H9 (cell line): ENCODE measurements around the gene ASXL3. TPM values are rescaled to one million over a fixed set of nuclear protein-coding genes. Genes with fewer than 3 reads are reported as not detected.
A peak's percentile ranks its signal among the peaks of the same experiment; 100 is the strongest.

Experiments used
- DNase-seq: peaks from one replicate; pipeline ENCODE4 v3.0.0-alpha.2; 2017
- H2AFZ ChIP-seq: one replicate; pipeline ENCODE4 v1.6.1; 2013; ENCODE audit warnings: mild to moderate bottlenecking, low read length, control low read depth, moderate library complexity
- H2AK5ac ChIP-seq: 2 replicates; pipeline ENCODE4 v1.6.1; 2013; ENCODE audit warnings: low read length, control low read depth, mixed read lengths; ENCODE audit not compliant: insufficient read length
- H2BK120ac ChIP-seq: one replicate; pipeline ENCODE4 v1.6.1; 2013; ENCODE audit warnings: low read depth, mild to moderate bottlenecking, low read length, control low read depth, inconsistent platforms; ENCODE audit not compliant: poor library complexity, severe bottlenecking
- H2BK12ac ChIP-seq: 2 replicates; pipeline ENCODE4 v1.6.1; 2013; ENCODE audit warnings: low read length, control low read depth, mixed read lengths, low read depth; ENCODE audit not compliant: insufficient read length
- H2BK15ac ChIP-seq: 2 replicates; pipeline ENCODE4 v1.6.1; 2013; ENCODE audit warnings: low read depth, low read length, control low read depth
- H2BK20ac ChIP-seq: one replicate; pipeline ENCODE4 v1.6.1; 2013; ENCODE audit warnings: low read depth, mild to moderate bottlenecking, low read length, control low read depth, inconsistent platforms; ENCODE audit not compliant: poor library complexity, severe bottlenecking
- H2BK5ac ChIP-seq: 2 replicates; pipeline ENCODE4 v1.6.1; 2013; ENCODE audit warnings: low read length, control low read depth, mixed read lengths; ENCODE audit not compliant: insufficient read length
- H3K14ac ChIP-seq: 2 replicates; pipeline ENCODE4 v1.6.1; 2013; ENCODE audit warnings: low read length, control low read depth; ENCODE audit not compliant: insufficient read depth
- H3K18ac ChIP-seq: 2 replicates; pipeline ENCODE4 v1.6.1; 2013; ENCODE audit warnings: low read depth, mild to moderate bottlenecking, mixed read lengths, low read length, control low read depth; ENCODE audit not compliant: insufficient read length
- H3K23ac ChIP-seq: 2 replicates; pipeline ENCODE4 v1.6.1; 2013; ENCODE audit warnings: low read length, control low read depth, mixed read lengths, low read depth; ENCODE audit not compliant: insufficient read length
- H3K23me2 ChIP-seq: 2 replicates; pipeline ENCODE4 v1.6.1; 2013; ENCODE audit warnings: low read depth, mild to moderate bottlenecking, mixed read lengths, low read length, control low read depth; ENCODE audit not compliant: insufficient read length, poor library complexity, severe bottlenecking
- H3K27ac ChIP-seq: 2 replicates; pipeline ENCODE4 v1.5.1; 2013; ENCODE audit warnings: low read length, control low read depth, mixed read lengths, low read depth; ENCODE audit not compliant: insufficient read length
- H3K27me3 ChIP-seq: 2 replicates; pipeline ENCODE4 v1.6.1; 2013; ENCODE audit warnings: low read length, control low read depth, inconsistent platforms; ENCODE audit not compliant: insufficient read depth
- H3K4ac ChIP-seq: 2 replicates; pipeline ENCODE4 v1.6.1; 2013; ENCODE audit warnings: low read depth, mild to moderate bottlenecking, control low read depth, inconsistent platforms, low read length, moderate library complexity
- H3K4me1 ChIP-seq: 2 replicates; pipeline ENCODE4 v1.6.1; 2013; ENCODE audit warnings: low read length, control low read depth, inconsistent platforms; ENCODE audit not compliant: insufficient read depth
- H3K4me2 ChIP-seq: 2 replicates; pipeline ENCODE4 v1.6.1; 2013; ENCODE audit warnings: low read length, control low read depth, mixed read lengths; ENCODE audit not compliant: insufficient read length, insufficient read depth
- H3K56ac ChIP-seq: 2 replicates; pipeline ENCODE4 v1.6.1; 2013; ENCODE audit warnings: low read depth, mild to moderate bottlenecking, mixed read lengths, low read length, control low read depth; ENCODE audit not compliant: insufficient read length
- H3K79me1 ChIP-seq: 2 replicates; pipeline ENCODE4 v1.6.1; 2013; ENCODE audit warnings: low read depth, mild to moderate bottlenecking, moderate library complexity, low read length, control low read depth, inconsistent platforms; ENCODE audit not compliant: insufficient read depth, poor library complexity, severe bottlenecking
- H3K79me2 ChIP-seq: 2 replicates; pipeline ENCODE4 v1.6.1; 2013; ENCODE audit warnings: low read length, control low read depth, inconsistent platforms; ENCODE audit not compliant: insufficient read depth
- H3K9ac ChIP-seq: 2 replicates; pipeline ENCODE4 v1.6.1; 2013; ENCODE audit warnings: low read length, control low read depth, mixed read lengths; ENCODE audit not compliant: insufficient read length; ENCODE audit errors: extremely low read depth
- H3K9me3 ChIP-seq: one replicate; pipeline ENCODE4 v1.6.1; 2013; ENCODE audit warnings: low read depth, low read length, inconsistent platforms; ENCODE audit not compliant: control insufficient read depth
- H3T11ph ChIP-seq: one replicate; pipeline ENCODE4 v1.6.1; 2013; ENCODE audit warnings: mild to moderate bottlenecking, low read length, control low read depth, inconsistent platforms
- H4K20me1 ChIP-seq: one replicate; pipeline ENCODE4 v1.6.1; 2013; ENCODE audit not compliant: control insufficient read depth, insufficient read length, insufficient read depth
- H4K5ac ChIP-seq: 2 replicates; pipeline ENCODE4 v1.6.1; 2013; ENCODE audit warnings: low read depth, mild to moderate bottlenecking, mixed read lengths, low read length, control low read depth; ENCODE audit not compliant: insufficient read length
- H4K8ac ChIP-seq: replicated peaks from 2 replicates; pipeline ENCODE4 v1.6.1; 2013; ENCODE audit warnings: low read length, control low read depth, mixed read lengths, low read depth; ENCODE audit not compliant: insufficient read length
- H4K91ac ChIP-seq: 2 replicates; pipeline ENCODE4 v1.6.1; 2013; ENCODE audit warnings: low read depth, mild to moderate bottlenecking, moderate library complexity, mixed read lengths, low read length, control low read depth; ENCODE audit not compliant: insufficient read length
- H3K27ac Mint-ChIP-seq, 3 experiments: 2 replicates in 2 of 3; 3 replicates in 1 of 3; pipeline ENCODE4 v1.8.0; 2020 to 2021; ENCODE audit warnings: mixed read lengths in 3 of 3, mild to moderate bottlenecking in 1 of 3, moderate library complexity in 1 of 3
- H3K27me3 Mint-ChIP-seq: 2 replicates; pipeline ENCODE4 v1.8.0; 2021; ENCODE audit warnings: low read depth, mild to moderate bottlenecking, moderate library complexity, mixed read lengths
- H3K36me3 Mint-ChIP-seq, 3 experiments: 2 replicates in 2 of 3; 3 replicates in 1 of 3; pipeline ENCODE4 v1.8.0; 2020 to 2021; ENCODE audit warnings: low read depth in 3 of 3, mixed read lengths in 3 of 3; ENCODE audit not compliant: insufficient read depth in 1 of 3
- H3K4me1 Mint-ChIP-seq, 2 experiments: 2 replicates each; pipeline ENCODE4 v1.8.0; 2020; ENCODE audit warnings: mixed read lengths in 2 of 2
- H3K4me3 Mint-ChIP-seq, 2 experiments: 2 replicates in 1 of 2; 3 replicates in 1 of 2; pipeline ENCODE4 v1.8.0; 2020 to 2021; ENCODE audit warnings: mild to moderate bottlenecking in 2 of 2, mixed read lengths in 2 of 2, moderate library complexity in 1 of 2
- H3K9me3 Mint-ChIP-seq, 2 experiments: 2 replicates in 1 of 2; 3 replicates in 1 of 2; pipeline ENCODE4 v1.8.0; 2020; ENCODE audit warnings: mild to moderate bottlenecking in 2 of 2, mixed read lengths in 2 of 2, moderate library complexity in 1 of 2
- CTCF ChIP-seq: fragments of 200-600 bp; sonication (generic); conservative IDR thresholded peaks from 3 replicates; pipeline ENCODE4 v1.8.0; 2021; ENCODE audit warnings: antibody characterized with exemption, mild to moderate bottlenecking
- WGBS: extraction: QIAGEN DNeasy Blood & Tissue Kit; methylation state at CpG from one replicate; pipeline ENCODE4 v1.1.7; 2013; ENCODE audit warnings: missing lambda C conversion rate, low lambda C conversion rate, mixed read lengths; ENCODE audit not compliant: insufficient read length; ENCODE audit errors: extremely low coverage; 5-methylcytosine and 5-hydroxymethylcytosine counted together
- total RNA-seq: library from RNA; stranded (reverse); gene quantifications from 2 replicates; pipeline ENCODE4 v1.2.1, GENCODE V29; 2021

ASXL3 gene
- total RNA-seq, 1 experiment from 2014 or later: 0.35 TPM

GRCh38 chr18:33660696-33661310 is 82.8 kb downstream of the ASXL3 start:
- Histone ChIP-seq H2BK120ac (no peak overlapping the region), H3K23me2 (no peaks in the 10 kb centered on the region), H3K79me2 (no peaks in the 10 kb centered on the region), H2BK5ac (no peak overlapping the region), H2BK15ac (no peak overlapping the region), H2BK20ac (no peak overlapping the region), H3K79me1 (no peaks in the 10 kb centered on the region), H4K8ac (no peak overlapping the region), H3K27me3 (no peaks in the 10 kb centered on the region), H4K5ac (no peak overlapping the region), H3K56ac (no peak overlapping the region), H4K20me1 (no peaks in the 10 kb centered on the region), H3K4me2 (no peak overlapping the region), H2AFZ (no peak overlapping the region), H3K9ac (no peak overlapping the region), H4K91ac (no peak overlapping the region), H3K14ac (no peak overlapping the region), H3T11ph (no peak overlapping the region), H3K4me1 (no peaks in the 10 kb centered on the region), H3K18ac (no peak overlapping the region), H3K27ac (no peak overlapping the region), H2BK12ac (no peak overlapping the region), H3K23ac (no peak overlapping the region), H3K9me3 (no peaks in the 10 kb centered on the region), H3K4ac (no peak overlapping the region), H2AK5ac (no peak overlapping the region)
- peak overlapping the region in 1 of 3 experiments; percentile 24; a peak in 1 of 7 replicates for H3K27ac Mint-ChIP-seq
- H3K27me3 Mint-ChIP-seq: no peaks in the 10 kb centered on the region
- H3K9me3 Mint-ChIP-seq: no peaks in the 10 kb centered on the region
- no peaks in the 10 kb centered on the region for H3K36me3 Mint-ChIP-seq
- no CpG with 5 or more reads among the region's 2 CpGs for WGBS
- DNase-seq: no peak
- H3K4me1 Mint-ChIP-seq: peaks cover 8 to 17% of the 10 kb centered on the region in 2 experiments; a peak in 2 of 4 replicates
- no peak overlapping the region for H3K4me3 Mint-ChIP-seq
- TF ChIP-seq CTCF: no peak
